Subcutaneous abdominal adipose tissue (tissue), 5 donors: ENCODE data around the gene AURKAIP1.

Experiments
- H3K27ac ChIP-seq: one replicate; pipeline ENCODE4 v1.7.0; 2013; ENCODE audit warnings: low read depth, mild to moderate bottlenecking, inconsistent platforms, low read length, moderate library complexity
- H3K27me3 ChIP-seq, 5 donors: one replicate each; pipeline ENCODE4 v1.7.0; 2013; ENCODE audit warnings: low read length in 5 of 5, inconsistent platforms in 1 of 5; ENCODE audit not compliant: control insufficient read depth in 5 of 5, insufficient read depth in 4 of 5
- H3K36me3 ChIP-seq, 5 donors: one replicate each; pipeline ENCODE4 v1.7.0; 2013; ENCODE audit warnings: low read length in 5 of 5; ENCODE audit not compliant: control insufficient read depth in 5 of 5, insufficient read depth in 5 of 5
- H3K4me1 ChIP-seq, 5 donors: one replicate each; pipeline ENCODE4 v1.7.0; 2013; ENCODE audit warnings: low read length in 5 of 5, mild to moderate bottlenecking in 3 of 5, moderate library complexity in 1 of 5; ENCODE audit not compliant: control insufficient read depth in 5 of 5, insufficient read depth in 5 of 5
- H3K4me3 ChIP-seq, 5 donors: one replicate each; pipeline ENCODE4 v1.7.0; 2013; ENCODE audit warnings: low read length in 5 of 5, low read depth in 1 of 5
- H3K9ac ChIP-seq, 5 donors: one replicate each; pipeline ENCODE4 v1.7.0; 2013; ENCODE audit warnings: low read length in 5 of 5, mild to moderate bottlenecking in 4 of 5, moderate library complexity in 3 of 5
- H3K9me3 ChIP-seq, 5 donors: one replicate each; pipeline ENCODE4 v1.7.0; 2013; ENCODE audit warnings: low read length in 5 of 5; ENCODE audit not compliant: control insufficient read depth in 5 of 5
- donor health status: healthy.
- donor health status: healthy.
- donor health status: healthy.
- donor health status: healthy.
- donor health status: healthy.

The AURKAIP1 gene

GRCh38 chr1:1374929-1375662 lies at the start of gene AURKAIP1:
Gene AURKAIP1 (minus strand): TSS chr1:1375207. CDS start chr1:1374756, 451 bp downstream.
- no peaks in the 10 kb centered on the region for H3K27me3 ChIP-seq
- H3K4me1 ChIP-seq: peaks cover 3 to 41% (median 35%) of the 10 kb centered on the region in 5 donors
- H3K36me3 ChIP-seq: peaks cover 0 to 9% (median 8%) of the 10 kb centered on the region in 5 donors
- peak within 1 kb of the TSS; percentile 72 to 89 (median 82) for H3K4me3 ChIP-seq
- peak within 1 kb of the TSS; percentile 56 to 98 (median 96) for H3K9ac ChIP-seq
- H3K9me3 ChIP-seq: no peaks in the 10 kb centered on the region
- H3K27ac ChIP-seq: peak within 1 kb of the TSS; percentile 90

- H3K27ac ChIP-seq: no peak overlapping the region
- no peak overlapping the region for H3K4me3 ChIP-seq
- H3K4me1 ChIP-seq: peaks cover 2 to 19% (median 16%) of the 10 kb centered on the region in 5 donors
- H3K9ac ChIP-seq: no peak overlapping the region
- H3K27me3 ChIP-seq: peaks cover 0 to 12% (median 4%) of the 10 kb centered on the region in 5 donors
- no peaks in the 10 kb centered on the region for H3K36me3 ChIP-seq
- no peaks in the 10 kb centered on the region for H3K9me3 ChIP-seq
Observed at GRCh38 chr1:1424707-1425106, 49.7 kb upstream of the AURKAIP1 start.

- H3K9ac ChIP-seq: no peak overlapping the region
- no peak overlapping the region for H3K27ac ChIP-seq
- no peaks in the 10 kb centered on the region for H3K36me3 ChIP-seq
- no peak overlapping the region for H3K4me3 ChIP-seq
- H3K27me3 ChIP-seq: peaks cover 0 to 12% (median 4%) of the 10 kb centered on the region in 5 donors
- H3K4me1 ChIP-seq: peaks cover 0 to 22% (median 18%) of the 10 kb centered on the region in 5 donors
- H3K9me3 ChIP-seq: no peaks in the 10 kb centered on the region
Observed at GRCh38 chr1:1423245-1423597, 48.2 kb upstream of the AURKAIP1 start.

GRCh38 chr1:1422465-1423244 lies 47.6 kb upstream of the AURKAIP1 start:
- H3K27me3 ChIP-seq: peaks cover 0 to 12% (median 4%) of the 10 kb centered on the region in 5 donors
- no peak overlapping the region for H3K27ac ChIP-seq
- no peaks in the 10 kb centered on the region for H3K36me3 ChIP-seq
- H3K4me3 ChIP-seq: no peak overlapping the region
- H3K9me3 ChIP-seq: no peaks in the 10 kb centered on the region
- peaks cover 0 to 22% (median 18%) of the 10 kb centered on the region in 5 donors for H3K4me1 ChIP-seq
- H3K9ac ChIP-seq: no peak overlapping the region

GRCh38 chr1:1421907-1422464 lies 47.0 kb upstream of the AURKAIP1 start:
- H3K27ac ChIP-seq: no peak overlapping the region
- H3K36me3 ChIP-seq: no peaks in the 10 kb centered on the region
- H3K9me3 ChIP-seq: no peaks in the 10 kb centered on the region
- H3K27me3 ChIP-seq: peaks cover 0 to 12% (median 4%) of the 10 kb centered on the region in 5 donors
- peaks cover 0 to 22% (median 18%) of the 10 kb centered on the region in 5 donors for H3K4me1 ChIP-seq
- no peak overlapping the region for H3K9ac ChIP-seq
- no peak overlapping the region for H3K4me3 ChIP-seq

- no peaks in the 10 kb centered on the region for H3K9me3 ChIP-seq
- H3K27ac ChIP-seq: no peak within 1 kb of the TSS
- H3K36me3 ChIP-seq: no peaks in the 10 kb centered on the region
- peaks cover 0 to 22% (median 18%) of the 10 kb centered on the region in 5 donors for H3K4me1 ChIP-seq
- H3K27me3 ChIP-seq: peaks cover 0 to 7% (median 3%) of the 10 kb centered on the region in 5 donors
- H3K9ac ChIP-seq: peak within 1 kb of the TSS in 1 of 5 donors; percentile 41
- peak within 1 kb of the TSS in 4 of 5 donors; percentile 18 to 63 (median 51) for H3K4me3 ChIP-seq
Observed at GRCh38 chr1:1421147-1421906, 46.3 kb upstream of the AURKAIP1 start, which contains the start of gene ANKRD65. Gene ANKRD65 (minus strand): TSS chr1:1421276. CDS start chr1:1421005, 271 bp downstream.

GRCh38 chr1:1420654-1421141 lies 45.7 kb upstream of the AURKAIP1 start:
- Histone ChIP-seq H3K9ac (peak overlapping the region in 1 of 5 donors; percentile 41), H3K4me3 (peak overlapping the region in 2 of 5 donors; percentile 18 to 44), H3K9me3 (no peaks in the 10 kb centered on the region), H3K36me3 (no peaks in the 10 kb centered on the region), H3K27ac (no peak overlapping the region), H3K27me3 (peaks cover 0 to 3% (median under 1%) of the 10 kb centered on the region in 5 donors), H3K4me1 (peaks cover 0 to 22% (median 18%) of the 10 kb centered on the region in 5 donors)

GRCh38 chr1:1419813-1420653 lies 45.0 kb upstream of the AURKAIP1 start:
- no peaks in the 10 kb centered on the region for H3K36me3 ChIP-seq
- peak overlapping the region in 4 of 5 donors; percentile 45 to 70 (median 58) for H3K4me3 ChIP-seq
- peaks cover 0 to 3% (median 0%) of the 10 kb centered on the region in 5 donors for H3K27me3 ChIP-seq
- H3K9me3 ChIP-seq: no peaks in the 10 kb centered on the region
- peak overlapping the region in 3 of 5 donors; percentile 30 to 76 (median 51) for H3K9ac ChIP-seq
- no peak overlapping the region for H3K27ac ChIP-seq
- peaks cover 0 to 22% (median 18%) of the 10 kb centered on the region in 5 donors for H3K4me1 ChIP-seq
